Endodermal cell (in vitro differentiated cells): ENCODE results near the gene NAT8L. TPM values are rescaled to one million over a fixed set of nuclear protein-coding genes. Genes with fewer than 3 reads are reported as not detected.

Experiments
- DNase-seq: peaks from one replicate; pipeline ENCODE4 v3.0.0-alpha.2; 2017
- H3K27ac ChIP-seq: 2 replicates; pipeline ENCODE4 v1.5.1; 2013; ENCODE audit warnings: mild to moderate bottlenecking, low read depth, low read length, moderate library complexity
- H3K27me3 ChIP-seq: 2 replicates; pipeline ENCODE4 v1.6.1; 2013; ENCODE audit warnings: mild to moderate bottlenecking, low read length, moderate library complexity; ENCODE audit not compliant: insufficient read depth, control insufficient read depth, poor library complexity, severe bottlenecking
- H3K36me3 ChIP-seq: 2 replicates; pipeline ENCODE4 v1.7.0; 2013; ENCODE audit warnings: mild to moderate bottlenecking, low read length, moderate library complexity; ENCODE audit not compliant: control insufficient read depth, insufficient read depth
- H3K4me1 ChIP-seq: one replicate; pipeline ENCODE4 v1.7.0; 2013; ENCODE audit warnings: low read length; ENCODE audit not compliant: control insufficient read depth, insufficient read depth
- H3K4me3 ChIP-seq: 2 replicates; pipeline ENCODE4 v1.5.1; 2013; ENCODE audit warnings: mild to moderate bottlenecking, low read length, moderate library complexity
- H3K9ac ChIP-seq: 2 replicates; pipeline ENCODE4 v1.6.1; 2013; ENCODE audit warnings: mild to moderate bottlenecking, low read length, moderate library complexity; ENCODE audit not compliant: poor library complexity, severe bottlenecking; ENCODE audit errors: extremely low read depth
- H3K9me3 ChIP-seq: 2 replicates; pipeline ENCODE4 v1.6.1; 2013; ENCODE audit warnings: mild to moderate bottlenecking, low read length, moderate library complexity; ENCODE audit not compliant: control insufficient read depth
- H3K27ac Mint-ChIP-seq: 2 replicates; pipeline ENCODE4 v1.8.0; 2020; ENCODE audit warnings: mixed read lengths
- H3K27me3 Mint-ChIP-seq: 2 replicates; pipeline ENCODE4 v1.8.0; 2021; ENCODE audit warnings: mild to moderate bottlenecking, mixed read lengths; ENCODE audit not compliant: insufficient read depth
- H3K36me3 Mint-ChIP-seq: 2 replicates; pipeline ENCODE4 v1.8.0; 2020; ENCODE audit warnings: low read depth, mixed read lengths
- H3K4me1 Mint-ChIP-seq: 2 replicates; pipeline ENCODE4 v1.8.0; 2020; ENCODE audit warnings: mixed read lengths
- H3K4me3 Mint-ChIP-seq: 2 replicates; pipeline ENCODE4 v1.8.0; 2020; ENCODE audit warnings: mild to moderate bottlenecking, moderate library complexity, mixed read lengths
- H3K9me3 Mint-ChIP-seq: 2 replicates; pipeline ENCODE4 v1.8.0; 2020; ENCODE audit warnings: mild to moderate bottlenecking, mixed read lengths
- CTCF ChIP-seq: fragments of 200-600 bp; sonication (generic); conservative IDR thresholded peaks from 2 replicates; pipeline ENCODE4 v1.5.0; 2021; ENCODE audit warnings: antibody characterized with exemption, mild to moderate bottlenecking
- WGBS, 2 experiments: methylation state at CpG; one replicate each; pipeline versions ENCODE4 v1.1.5 to v1.1.7; 2013; ENCODE audit warnings: missing lambda C conversion rate in 2 of 2, mixed read lengths in 1 of 2; ENCODE audit not compliant: insufficient coverage in 1 of 2, insufficient read length in 1 of 2; 5-methylcytosine and 5-hydroxymethylcytosine counted together
- long read RNA-seq, 4 experiments: library from polyadenylated mRNA in 2 of 4; library from RNA in 1 of 4; library from capped mRNA in 1 of 4; stranded (forward) in 3 of 4; unstranded in 1 of 4; transcript quantifications; one replicate each; pipeline ENCODE4 v2.0.0, GENCODE V29; 2020 to 2021; ENCODE audit warnings: inconsistent platforms in 1 of 4
- polyA plus RNA-seq, 2 experiments: library from polyadenylated mRNA; stranded (reverse); fragments of 50-300 nt; gene quantifications; one replicate each; pipeline ENCODE4 v1.2.3, GENCODE V29; 2013
- total RNA-seq, 2 donors: library from RNA; stranded (reverse); fragmentation: NEBNext Ultra II Directional in 1 of 2; extraction: Animal tissue kit (Norgen Biotek cat#: 25700) in 1 of 2; gene quantifications; 2 replicates in 1 of 2; 3 replicates in 1 of 2; pipeline ENCODE4 v1.2.1, GENCODE V29; 2021

The NAT8L gene
- total RNA-seq: 1 to 10 TPM; 5.0 to 6.4 TPM
- polyA plus RNA-seq (2013, experiment 1 of 2): 13.4 TPM
- 11.1 TPM for polyA plus RNA-seq (2013, experiment 2 of 2)
- long read RNA-seq, experiment 1: 0 reads
- long read RNA-seq, experiment 2, full-length matches to known transcripts: 2 of 11 reads
- long read RNA-seq, experiment 2, partial matches to known transcripts: 1 of 11 reads
- long read RNA-seq, experiment 2, other reads (novel, unspliced or antisense): 8 of 11 reads
- long read RNA-seq, experiment 3, partial matches to known transcripts: 0 of 2 reads
- long read RNA-seq, experiment 3, other reads (novel, unspliced or antisense): 2 of 2 reads
- long read RNA-seq, experiment 4: 0 reads

GRCh38 chr4:2059046-2059725 lies at the start of gene NAT8L:
Gene NAT8L, plus strand, starts transcription at chr4:2059327. Its CDS starts 185 bp downstream, at chr4:2059512.
- Mint-ChIP-seq H3K27ac (no peak within 1 kb of the TSS), H3K4me3 (peak within 1 kb of the TSS; percentile 48)
- 0% methylated on average over 119 of the region's 119 CpGs; no CpG with 5 or more reads in 1 of the 2 experiments for WGBS, 2 experiments

GRCh38 chr4:2009651-2010233 lies 49.4 kb upstream of the NAT8L start:
- Mint-ChIP-seq H3K27ac (peak overlapping the region; percentile 68), H3K27me3 (peaks cover 19% of the 10 kb centered on the region), H3K9me3 (no peaks in the 10 kb centered on the region), H3K4me3 (peak overlapping the region; percentile 86), H3K36me3 (peaks cover 19% of the 10 kb centered on the region), H3K4me1 (peaks cover 12% of the 10 kb centered on the region)
- H3K4me3 ChIP-seq: peak overlapping the region; percentile 90
- peak; percentile 87 for DNase-seq
- no peaks in the 10 kb centered on the region for H3K4me1 ChIP-seq
- peaks cover 14% of the 10 kb centered on the region for H3K36me3 ChIP-seq
- WGBS, 2 experiments: 7 to 13% methylated on average over 11 to 23 of the region's 23 CpGs
- no peaks in the 10 kb centered on the region for H3K27me3 ChIP-seq
- H3K27ac ChIP-seq: peak overlapping the region; percentile 99
- H3K9ac ChIP-seq: peak overlapping the region; percentile 98
- no peaks in the 10 kb centered on the region for H3K9me3 ChIP-seq
- TF ChIP-seq CTCF: peak; percentile 65

More at GRCh38 chr4:2059046-2059725, at the start of gene NAT8L:
- no peaks in the 10 kb centered on the region for H3K36me3 ChIP-seq
- Mint-ChIP-seq H3K27me3 (peaks cover 56% of the 10 kb centered on the region), H3K4me1 (no peaks in the 10 kb centered on the region), H3K9me3 (no peaks in the 10 kb centered on the region), H3K36me3 (no peaks in the 10 kb centered on the region)
- H3K4me3 ChIP-seq: no peak within 1 kb of the TSS
- H3K4me1 ChIP-seq: no peaks in the 10 kb centered on the region
- DNase-seq: peak; percentile 78
- H3K27ac ChIP-seq: no peak within 1 kb of the TSS
- H3K27me3 ChIP-seq: peaks cover 61% of the 10 kb centered on the region
- H3K9ac ChIP-seq: no peak within 1 kb of the TSS
- no peak for TF ChIP-seq CTCF
- H3K9me3 ChIP-seq: no peaks in the 10 kb centered on the region

- Mint-ChIP-seq H3K36me3 (peaks cover 7% of the 10 kb centered on the region), H3K27me3 (peaks cover 19% of the 10 kb centered on the region), H3K4me1 (peaks cover 12% of the 10 kb centered on the region), H3K27ac (no peak overlapping the region), H3K9me3 (no peaks in the 10 kb centered on the region), H3K4me3 (no peak overlapping the region)
- H3K4me3 ChIP-seq: no peak overlapping the region
- no peaks in the 10 kb centered on the region for H3K4me1 ChIP-seq
- H3K9ac ChIP-seq: no peak overlapping the region
- H3K36me3 ChIP-seq: no peaks in the 10 kb centered on the region
- no peaks in the 10 kb centered on the region for H3K27me3 ChIP-seq
- 92 to 96% methylated on average over 3 of the region's 3 CpGs for WGBS, 2 experiments
- no peak overlapping the region for H3K27ac ChIP-seq
- no peak for DNase-seq
- no peaks in the 10 kb centered on the region for H3K9me3 ChIP-seq
- TF ChIP-seq CTCF: no peak
Observed at GRCh38 chr4:2011583-2011982, 47.5 kb upstream of the NAT8L start.
